Calu3 (cell line): ENCODE data around the gene MAD1L1. TPM values are rescaled to one million over a fixed set of nuclear protein-coding genes. Genes with fewer than 3 reads are reported as not detected.

Source experiments
- BruUV-seq: library from RNA; stranded (reverse); fragments of 400-500 nt; replicated peaks from 2 replicates; lab custom pipeline; 2021; lab: Mats Ljungman, UMichigan
- CTCF ChIA-PET: fragments of 300-600 bp; sonication (Branson Sonifier 250); formaldehyde crosslinking; loops from one replicate; lab custom pipeline; 2022; ENCODE audit warnings: antibody characterized with exemption; lab: Charles Lee
- DNase-seq: peaks from one replicate; pipeline ENCODE4 v3.0.0; 2022
- H3K27ac Mint-ChIP-seq: one replicate; pipeline ENCODE4 v1.8.0; 2022; ENCODE audit warnings: mixed read lengths; ENCODE audit not compliant: unreplicated experiment
- H3K27me3 Mint-ChIP-seq: one replicate; pipeline ENCODE4 v1.8.0; 2022; ENCODE audit warnings: mixed read lengths; ENCODE audit not compliant: unreplicated experiment
- H3K36me3 Mint-ChIP-seq: one replicate; pipeline ENCODE4 v1.8.0; 2022; ENCODE audit warnings: mild to moderate bottlenecking, moderate library complexity, mixed read lengths; ENCODE audit not compliant: insufficient read depth, unreplicated experiment
- H3K4me1 Mint-ChIP-seq: one replicate; pipeline ENCODE4 v1.8.0; 2022; ENCODE audit warnings: mild to moderate bottlenecking, low read depth, mixed read lengths; ENCODE audit not compliant: unreplicated experiment
- H3K4me3 Mint-ChIP-seq: one replicate; pipeline ENCODE4 v1.8.0; 2022; ENCODE audit warnings: mild to moderate bottlenecking, low read depth, moderate library complexity, mixed read lengths; ENCODE audit not compliant: unreplicated experiment
- H3K9me3 Mint-ChIP-seq: one replicate; pipeline ENCODE4 v1.8.0; 2022; ENCODE audit warnings: low read depth, mixed read lengths; ENCODE audit not compliant: unreplicated experiment
- intact Hi-C: fragments of 100-400 bp; cut with micrococcal nuclease; formaldehyde crosslinking; loops from one replicate; pipeline ENCODE4 v1.10.0; 2022; ENCODE audit not compliant: unreplicated experiment
- total RNA-seq: library from RNA; stranded (reverse); gene quantifications from 2 replicates; pipeline ENCODE4 v1.2.3, GENCODE V29; 2022
- TF ChIP-seq, protein P1 (sequence below): fragments of 200-600 bp; IDR thresholded peaks from one replicate; pipeline ENCODE4 v1.8.0; 2022; ENCODE audit warnings: antibody characterized with exemption; ENCODE audit not compliant: unreplicated experiment

The MAD1L1 gene
- total RNA-seq, 1 experiment from 2014 or later: 86.0 TPM

GRCh38 chr7:2186166-2186565 is 46.6 kb downstream of the MAD1L1 start:
- CTCF ChIA-PET: no interaction called here
- intact Hi-C loops: no loop called here
- BruUV-seq: no TSS peak
- Mint-ChIP-seq H3K4me3 (no peak overlapping the region), H3K4me1 (no peaks in the 10 kb centered on the region), H3K27ac (no peak overlapping the region), H3K9me3 (peaks cover 4% of the 10 kb centered on the region), H3K36me3 (peaks cover 8% of the 10 kb centered on the region), H3K27me3 (no peaks in the 10 kb centered on the region)
- TF ChIP-seq, protein P1, sequence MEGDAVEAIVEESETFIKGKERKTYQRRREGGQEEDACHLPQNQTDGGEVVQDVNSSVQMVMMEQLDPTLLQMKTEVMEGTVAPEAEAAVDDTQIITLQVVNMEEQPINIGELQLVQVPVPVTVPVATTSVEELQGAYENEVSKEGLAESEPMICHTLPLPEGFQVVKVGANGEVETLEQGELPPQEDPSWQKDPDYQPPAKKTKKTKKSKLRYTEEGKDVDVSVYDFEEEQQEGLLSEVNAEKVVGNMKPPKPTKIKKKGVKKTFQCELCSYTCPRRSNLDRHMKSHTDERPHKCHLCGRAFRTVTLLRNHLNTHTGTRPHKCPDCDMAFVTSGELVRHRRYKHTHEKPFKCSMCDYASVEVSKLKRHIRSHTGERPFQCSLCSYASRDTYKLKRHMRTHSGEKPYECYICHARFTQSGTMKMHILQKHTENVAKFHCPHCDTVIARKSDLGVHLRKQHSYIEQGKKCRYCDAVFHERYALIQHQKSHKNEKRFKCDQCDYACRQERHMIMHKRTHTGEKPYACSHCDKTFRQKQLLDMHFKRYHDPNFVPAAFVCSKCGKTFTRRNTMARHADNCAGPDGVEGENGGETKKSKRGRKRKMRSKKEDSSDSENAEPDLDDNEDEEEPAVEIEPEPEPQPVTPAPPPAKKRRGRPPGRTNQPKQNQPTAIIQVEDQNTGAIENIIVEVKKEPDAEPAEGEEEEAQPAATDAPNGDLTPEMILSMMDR: no peak
- no peak for DNase-seq

DNA sequence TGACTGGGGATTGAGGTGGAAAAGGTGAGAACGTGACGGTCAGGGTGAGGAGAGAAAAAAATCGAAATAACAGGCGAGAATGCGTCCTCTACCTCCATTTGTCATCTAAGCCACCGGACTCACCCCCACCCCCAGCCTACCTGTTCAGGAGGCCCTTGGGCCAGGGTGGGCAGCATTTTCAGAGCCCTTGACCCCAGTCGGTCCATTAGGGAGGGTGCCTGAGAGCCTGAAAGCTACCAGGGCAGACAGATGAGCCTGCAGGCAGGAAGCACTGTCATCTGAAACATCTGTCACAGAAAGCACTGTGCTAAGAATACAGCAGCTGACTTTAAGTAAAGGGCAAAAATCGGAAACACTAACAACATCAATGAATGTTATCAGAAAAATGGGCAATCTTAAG is 47.0 kb downstream of the MAD1L1 start:
- Mint-ChIP-seq H3K4me1 (no peaks in the 10 kb centered on the region), H3K9me3 (peaks cover 4% of the 10 kb centered on the region), H3K36me3 (peaks cover 6% of the 10 kb centered on the region), H3K27ac (no peak overlapping the region), H3K27me3 (no peaks in the 10 kb centered on the region), H3K4me3 (no peak overlapping the region)
- intact Hi-C loops: no loop called here
- no TSS peak for BruUV-seq
- TF ChIP-seq, protein P1: no peak
- no peak for DNase-seq
- CTCF ChIA-PET: no interaction called here

- no TSS peak for BruUV-seq
- no peak for DNase-seq
- intact Hi-C loops: no loop called here
- CTCF ChIA-PET: no interaction called here
- Mint-ChIP-seq H3K4me1 (no peaks in the 10 kb centered on the region), H3K4me3 (no peak overlapping the region), H3K36me3 (no peaks in the 10 kb centered on the region), H3K27ac (no peak overlapping the region), H3K9me3 (no peaks in the 10 kb centered on the region), H3K27me3 (no peaks in the 10 kb centered on the region)
- TF ChIP-seq, protein P1: no peak
These were observed 50.3 kb downstream of the MAD1L1 start for GRCh38 chr7:2182461-2182860.

DNA sequence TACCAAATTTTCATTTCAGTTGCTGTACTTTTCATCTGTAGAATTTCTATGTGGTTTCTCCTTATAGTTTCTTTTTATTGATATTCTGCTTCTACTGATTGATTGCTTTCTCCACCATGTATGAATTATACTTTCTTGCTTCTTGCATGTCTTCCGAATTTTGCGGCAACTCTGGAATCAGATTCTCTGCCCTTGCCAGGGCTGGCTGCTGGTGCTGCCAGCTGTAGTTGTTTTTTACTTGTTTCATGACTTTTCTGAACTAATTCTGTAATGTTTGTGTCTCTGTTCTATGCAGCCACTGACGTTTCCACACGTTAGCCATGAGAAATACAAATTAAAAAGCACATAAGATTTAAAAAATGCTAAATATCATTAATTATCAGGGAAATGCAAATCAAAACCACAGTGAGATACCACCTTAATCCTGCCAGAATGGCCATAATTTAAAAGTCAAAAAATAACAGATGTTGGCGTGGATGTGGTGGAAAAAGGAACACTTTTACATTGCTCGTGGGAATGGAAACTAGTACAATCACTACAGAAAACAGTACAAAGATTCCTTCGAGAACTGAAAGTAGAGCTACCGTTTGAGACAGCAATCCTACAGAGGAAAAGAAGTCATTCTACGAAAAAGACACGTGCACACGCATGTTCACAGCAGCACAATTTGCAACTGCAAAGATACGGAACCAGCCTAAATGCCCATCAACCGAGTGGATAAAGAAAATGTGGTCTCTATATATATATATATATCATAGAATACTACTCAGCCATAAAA is 51.5 kb downstream of the MAD1L1 start:
- TF ChIP-seq, protein P1: no peak
- no peak for DNase-seq
- no peaks in the 10 kb centered on the region for H3K4me1 Mint-ChIP-seq
- H3K4me3 Mint-ChIP-seq: no peak overlapping the region
- no peaks in the 10 kb centered on the region for H3K9me3 Mint-ChIP-seq
- BruUV-seq: no TSS peak
- CTCF ChIA-PET: no interaction called here
- no peaks in the 10 kb centered on the region for H3K27me3 Mint-ChIP-seq
- H3K36me3 Mint-ChIP-seq: no peaks in the 10 kb centered on the region
- H3K27ac Mint-ChIP-seq: no peak overlapping the region
- intact Hi-C loops: no loop called here
